Activated CD4-positive, alpha-beta memory T cell treated with anti-CD3 and anti-CD28 coated beads for 36 hours (primary cell): ENCODE data around the gene CAMTA1. TPM values are rescaled to one million over a fixed set of nuclear protein-coding genes. Genes with fewer than 3 reads are reported as not detected.

Source experiments
- CTCF ChIA-PET: fragments of 350-600 bp; sonication (Branson Sonifier 250); formaldehyde crosslinking; loops from one replicate; lab custom pipeline; 2021; ENCODE audit warnings: antibody characterized with exemption, inconsistent platforms; lab: Charles Lee
- POLR2A ChIA-PET: fragments of 350-600 bp; sonication (Branson Sonifier 250); formaldehyde crosslinking; loops from one replicate; lab custom pipeline; 2021; ENCODE audit warnings: antibody characterized with exemption; lab: Charles Lee
- DNase-seq: peaks from one replicate; pipeline ENCODE4 v3.0.0-alpha.2; 2020
- H3K27ac Mint-ChIP-seq: one replicate; pipeline ENCODE4 v1.8.0; 2021; ENCODE audit warnings: mixed read lengths
- H3K27me3 Mint-ChIP-seq: one replicate; pipeline ENCODE4 v1.8.0; 2021; ENCODE audit warnings: mixed read lengths
- H3K36me3 Mint-ChIP-seq: one replicate; pipeline ENCODE4 v1.8.0; 2021; ENCODE audit warnings: mixed read lengths
- H3K4me1 Mint-ChIP-seq: one replicate; pipeline ENCODE4 v1.8.0; 2021; ENCODE audit warnings: low read depth, mixed read lengths
- H3K4me3 Mint-ChIP-seq: one replicate; pipeline ENCODE4 v1.8.0; 2021; ENCODE audit warnings: mild to moderate bottlenecking, mixed read lengths
- H3K9me3 Mint-ChIP-seq: one replicate; pipeline ENCODE4 v1.8.0; 2021; ENCODE audit warnings: mixed read lengths
- intact Hi-C: fragments of 100-400 bp; cut with micrococcal nuclease; formaldehyde crosslinking; loops from one replicate; pipeline ENCODE4 v1.15.1; 2023
- total RNA-seq, 2 experiments: library from RNA; stranded (reverse); gene quantifications; one replicate each; pipeline ENCODE4 v1.2.3, GENCODE V29; 2021

Gene CAMTA1
- total RNA-seq, 2 experiments from 2014 or later, result 64.7 to 68.9 TPM

DNA sequence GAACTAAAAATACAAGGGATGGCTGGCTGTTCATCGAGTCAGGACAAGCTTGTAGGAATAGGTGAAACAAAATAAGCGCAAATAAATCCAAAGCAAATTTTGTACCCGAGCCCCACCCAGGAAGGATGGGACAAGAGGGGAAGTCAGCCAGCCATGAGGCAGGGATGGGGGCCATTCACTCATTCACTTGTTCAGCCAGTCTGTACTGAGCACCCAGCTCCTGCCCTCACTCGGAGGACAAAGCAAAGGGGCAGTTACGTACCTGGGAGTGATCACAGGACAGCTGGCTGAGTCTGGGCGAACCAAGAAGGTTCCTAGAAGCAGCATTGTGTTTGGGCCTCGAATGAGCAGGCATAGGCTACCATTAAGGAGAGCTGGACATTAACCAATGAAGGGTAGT lies 891.9 kb downstream of the CAMTA1 start:
- no peaks in the 10 kb centered on the region for H3K36me3 Mint-ChIP-seq
- POLR2A ChIA-PET, result no interaction called here
- no peak overlapping the region for H3K27ac Mint-ChIP-seq

GRCh38 chr1:7677815-7678214 lies 892.6 kb downstream of the CAMTA1 start:
- intact Hi-C loops, result no loop called here
- CTCF ChIA-PET, result interaction anchor here (7.0 kb wide), 1 partner anchor 9 kb away, joined by 70 read pairs; no protein-coding TSS in a partner anchor
- H3K4me3 Mint-ChIP-seq, result no peak overlapping the region
- DNase-seq, result no peak
- H3K36me3 Mint-ChIP-seq, result no peaks in the 10 kb centered on the region
- POLR2A ChIA-PET, result no interaction called here
- no peaks in the 10 kb centered on the region for H3K4me1 Mint-ChIP-seq
- no peak overlapping the region for H3K27ac Mint-ChIP-seq
- no peaks in the 10 kb centered on the region for H3K9me3 Mint-ChIP-seq
- H3K27me3 Mint-ChIP-seq, result peaks cover 3% of the 10 kb centered on the region

More for the DNA sequence above, 891.9 kb downstream of the CAMTA1 start:
- CTCF ChIA-PET, result interaction anchor here (6.2 to 7.0 kb wide), 2 partner anchors 8 to 76 kb away, joined by 52 to 70 read pairs; no protein-coding TSS in a partner anchor
- Mint-ChIP-seq H3K4me3 (no peak overlapping the region), H3K27me3 (peaks cover 3% of the 10 kb centered on the region), H3K9me3 (no peaks in the 10 kb centered on the region), H3K4me1 (no peaks in the 10 kb centered on the region)
- DNase-seq, result no peak
- intact Hi-C loops, result no loop called here

GRCh38 chr1:7678491-7679158 lies 893.4 kb downstream of the CAMTA1 start:
- no peaks in the 10 kb centered on the region for H3K9me3 Mint-ChIP-seq
- ChIA-PET CTCF (interaction anchor here (6.2 to 7.0 kb wide), 2 partner anchors 10 to 74 kb away, joined by 38 to 70 read pairs; no protein-coding TSS in a partner anchor), POLR2A (no interaction called here)
- H3K27ac Mint-ChIP-seq, result no peak overlapping the region
- no peak overlapping the region for H3K4me3 Mint-ChIP-seq
- no peaks in the 10 kb centered on the region for H3K36me3 Mint-ChIP-seq
- intact Hi-C loops, result no loop called here
- no peak for DNase-seq
- H3K4me1 Mint-ChIP-seq, result no peaks in the 10 kb centered on the region
- H3K27me3 Mint-ChIP-seq, result peaks cover 3% of the 10 kb centered on the region

DNA sequence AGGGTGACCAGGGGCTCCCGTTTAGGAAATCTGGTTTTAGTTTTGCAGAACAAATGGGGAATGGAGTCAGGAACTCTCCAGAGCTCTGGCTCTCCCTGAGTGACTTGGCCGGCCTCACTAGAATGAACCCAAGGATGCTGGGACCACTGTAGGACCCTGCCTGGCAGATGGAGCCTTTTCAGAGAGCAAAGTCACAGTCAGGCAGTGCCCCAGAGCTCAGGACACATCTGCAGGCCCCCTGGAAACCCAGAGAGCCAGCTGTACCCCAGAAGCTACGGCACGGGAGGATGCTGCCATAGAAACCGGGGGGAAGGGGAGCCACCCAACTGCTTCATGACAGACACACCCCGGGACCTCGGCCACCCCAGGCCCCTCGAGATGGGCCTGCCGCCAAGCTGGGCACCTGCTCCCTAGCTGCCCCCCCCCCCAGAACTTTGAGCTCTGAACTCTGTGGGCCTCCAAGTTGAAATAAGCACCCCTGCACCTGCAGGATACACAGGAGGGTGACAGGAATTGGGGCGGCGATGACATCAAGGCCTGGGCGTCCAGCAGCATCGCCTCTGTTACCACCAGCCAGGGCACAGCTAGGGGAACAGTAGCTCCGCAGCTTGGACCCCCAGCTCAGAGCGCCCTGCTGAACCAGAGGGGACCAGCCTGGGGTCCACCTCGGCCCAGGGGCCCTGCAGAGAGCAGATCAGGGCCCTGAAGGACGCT lies 894.1 kb downstream of the CAMTA1 start:
- intact Hi-C loops, result no loop called here
- Mint-ChIP-seq H3K4me1 (no peaks in the 10 kb centered on the region), H3K9me3 (no peaks in the 10 kb centered on the region), H3K36me3 (no peaks in the 10 kb centered on the region), H3K4me3 (no peak overlapping the region), H3K27ac (no peak overlapping the region), H3K27me3 (peaks cover 3% of the 10 kb centered on the region)
- DNase-seq, result no peak
- POLR2A ChIA-PET, result no interaction called here
- CTCF ChIA-PET, result interaction anchor here (6.2 to 7.0 kb wide), 2 partner anchors 11 to 73 kb away, joined by 38 to 70 read pairs; no protein-coding TSS in a partner anchor

- intact Hi-C loops, result no loop called here
- H3K36me3 Mint-ChIP-seq, result no peaks in the 10 kb centered on the region
- DNase-seq, result no peak
- H3K27me3 Mint-ChIP-seq, result peaks cover 3% of the 10 kb centered on the region
- CTCF ChIA-PET, result interaction anchor here (6.2 to 7.0 kb wide), 2 partner anchors 11 to 72 kb away, joined by 38 to 70 read pairs; no protein-coding TSS in a partner anchor
- no peaks in the 10 kb centered on the region for H3K4me1 Mint-ChIP-seq
- peak overlapping the region; percentile 52 for H3K4me3 Mint-ChIP-seq
- POLR2A ChIA-PET, result no interaction called here
- H3K27ac Mint-ChIP-seq, result no peak overlapping the region
- no peaks in the 10 kb centered on the region for H3K9me3 Mint-ChIP-seq
These were observed 894.6 kb downstream of the CAMTA1 start for GRCh38 chr1:7679873-7680206.

DNA sequence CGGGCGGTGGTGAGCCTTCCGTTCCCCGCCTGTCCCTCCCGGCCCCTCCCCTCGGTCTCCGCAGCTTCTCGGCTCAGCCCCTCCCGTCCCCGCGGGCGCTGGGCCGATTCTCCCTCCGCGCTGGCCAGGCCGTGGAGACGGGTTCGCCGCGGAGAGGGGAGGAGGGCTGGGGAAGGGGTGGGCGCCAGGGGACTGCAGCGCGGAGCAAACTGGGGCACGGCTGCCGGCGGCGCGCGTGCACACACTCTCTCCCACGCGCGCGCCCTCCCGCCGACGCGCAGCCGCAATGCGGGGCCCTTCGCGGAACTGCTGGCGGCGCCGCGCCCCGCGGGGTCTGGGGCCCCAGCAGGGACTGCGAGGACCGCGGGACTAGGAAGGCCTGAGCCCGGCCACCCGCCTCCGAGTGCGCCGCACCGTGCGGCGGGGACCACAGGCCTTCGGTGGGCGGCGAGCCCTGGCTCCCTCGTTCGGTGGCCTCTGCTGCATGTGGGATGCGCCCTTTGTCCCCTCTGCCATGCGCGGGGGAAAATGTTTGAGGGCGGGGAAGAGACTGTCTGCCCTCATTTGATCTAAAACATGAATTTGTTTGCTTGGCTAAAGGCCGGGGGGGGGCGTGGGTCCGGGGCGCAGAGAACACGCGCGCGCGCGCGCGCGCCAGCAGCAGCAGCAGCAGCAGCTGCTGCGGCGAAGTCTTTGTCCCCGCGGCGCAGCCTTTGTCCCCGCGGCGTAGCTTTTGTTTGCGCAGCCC lies 895.1 kb downstream of the CAMTA1 start:
- POLR2A ChIA-PET, result no interaction called here
- DNase-seq, result peak; percentile 35

GRCh38 chr1:7680955-7681268 lies 895.7 kb downstream of the CAMTA1 start:
- H3K4me3 Mint-ChIP-seq, result peak overlapping the region; percentile 67
- intact Hi-C loops, result no loop called here
- H3K9me3 Mint-ChIP-seq, result no peaks in the 10 kb centered on the region
- H3K27me3 Mint-ChIP-seq, result peaks cover 3% of the 10 kb centered on the region
- H3K27ac Mint-ChIP-seq, result no peak overlapping the region
- POLR2A ChIA-PET, result no interaction called here
- no peaks in the 10 kb centered on the region for H3K4me1 Mint-ChIP-seq
- no peaks in the 10 kb centered on the region for H3K36me3 Mint-ChIP-seq
- CTCF ChIA-PET, result interaction anchor here (6.2 to 7.0 kb wide), 2 partner anchors 12 to 71 kb away, joined by 38 to 70 read pairs; no protein-coding TSS in a partner anchor
- DNase-seq, result no peak

More for the DNA sequence above, 895.1 kb downstream of the CAMTA1 start:
- H3K27me3 Mint-ChIP-seq, result peaks cover 3% of the 10 kb centered on the region
- H3K36me3 Mint-ChIP-seq, result no peaks in the 10 kb centered on the region
- no peaks in the 10 kb centered on the region for H3K9me3 Mint-ChIP-seq
- H3K27ac Mint-ChIP-seq, result no peak overlapping the region
- intact Hi-C loops, result no loop called here
- peak overlapping the region; percentile 68 for H3K4me3 Mint-ChIP-seq
- CTCF ChIA-PET, result interaction anchor here (6.2 to 7.0 kb wide), 2 partner anchors 12 to 72 kb away, joined by 38 to 70 read pairs; no protein-coding TSS in a partner anchor
- no peaks in the 10 kb centered on the region for H3K4me1 Mint-ChIP-seq

- H3K36me3 Mint-ChIP-seq, result no peaks in the 10 kb centered on the region
- no peaks in the 10 kb centered on the region for H3K9me3 Mint-ChIP-seq
- H3K4me1 Mint-ChIP-seq, result no peaks in the 10 kb centered on the region
- POLR2A ChIA-PET, result no interaction called here
- peaks cover 3% of the 10 kb centered on the region for H3K27me3 Mint-ChIP-seq
- no peak overlapping the region for H3K27ac Mint-ChIP-seq
- peak overlapping the region; percentile 20 for H3K4me3 Mint-ChIP-seq
- CTCF ChIA-PET, result interaction anchor here (6.2 to 7.0 kb wide), 2 partner anchors 13 to 71 kb away, joined by 38 to 70 read pairs; no protein-coding TSS in a partner anchor
- no peak for DNase-seq
- intact Hi-C loops, result no loop called here
These were observed 896.1 kb downstream of the CAMTA1 start for GRCh38 chr1:7681401-7681800.

- POLR2A ChIA-PET, result interaction anchor here (0.5 kb wide), 1 partner anchor 375 kb away, joined by 3 read pairs; no protein-coding TSS in a partner anchor
- no peak for DNase-seq
- CTCF ChIA-PET, result interaction anchor here (1.1 to 6.2 kb wide), 2 partner anchors 17 to 69 kb away, joined by 3 to 38 read pairs; no protein-coding TSS in a partner anchor
- Mint-ChIP-seq H3K27ac (no peak overlapping the region), H3K36me3 (no peaks in the 10 kb centered on the region), H3K9me3 (no peaks in the 10 kb centered on the region), H3K4me1 (no peaks in the 10 kb centered on the region), H3K27me3 (peaks cover 5% of the 10 kb centered on the region), H3K4me3 (no peak overlapping the region)
- intact Hi-C loops, result no loop called here
These were observed 898.3 kb downstream of the CAMTA1 start for GRCh38 chr1:7683521-7683920.

DNA sequence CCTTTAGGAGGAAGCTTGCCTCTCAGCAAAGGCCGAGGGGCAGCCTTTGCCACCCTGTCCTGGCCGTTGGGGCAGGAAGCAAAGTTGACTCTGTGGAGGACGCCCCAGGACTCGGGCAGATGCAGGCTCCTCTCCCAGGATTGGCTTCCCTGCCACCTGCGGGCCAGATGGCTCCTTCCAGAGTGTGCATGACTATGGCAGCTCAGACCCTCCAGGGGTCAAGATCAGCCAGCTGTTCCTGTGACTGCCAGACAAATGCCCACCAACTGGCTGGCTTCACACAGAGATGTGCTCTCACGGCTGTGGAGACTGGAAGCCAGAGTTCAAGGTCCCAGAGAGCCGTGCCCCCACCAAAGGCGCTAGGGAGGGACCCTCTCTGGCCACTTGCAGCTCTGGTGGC lies 898.9 kb downstream of the CAMTA1 start:
- ChIA-PET CTCF (interaction anchor here (6.2 kb wide), 1 partner anchor 68 kb away, joined by 38 read pairs; no protein-coding TSS in a partner anchor), POLR2A (no interaction called here)
- Mint-ChIP-seq H3K27me3 (peaks cover 5% of the 10 kb centered on the region), H3K4me1 (no peaks in the 10 kb centered on the region), H3K36me3 (no peaks in the 10 kb centered on the region), H3K9me3 (no peaks in the 10 kb centered on the region), H3K27ac (no peak overlapping the region), H3K4me3 (no peak overlapping the region)
- DNase-seq, result no peak
- intact Hi-C loops, result no loop called here

DNA sequence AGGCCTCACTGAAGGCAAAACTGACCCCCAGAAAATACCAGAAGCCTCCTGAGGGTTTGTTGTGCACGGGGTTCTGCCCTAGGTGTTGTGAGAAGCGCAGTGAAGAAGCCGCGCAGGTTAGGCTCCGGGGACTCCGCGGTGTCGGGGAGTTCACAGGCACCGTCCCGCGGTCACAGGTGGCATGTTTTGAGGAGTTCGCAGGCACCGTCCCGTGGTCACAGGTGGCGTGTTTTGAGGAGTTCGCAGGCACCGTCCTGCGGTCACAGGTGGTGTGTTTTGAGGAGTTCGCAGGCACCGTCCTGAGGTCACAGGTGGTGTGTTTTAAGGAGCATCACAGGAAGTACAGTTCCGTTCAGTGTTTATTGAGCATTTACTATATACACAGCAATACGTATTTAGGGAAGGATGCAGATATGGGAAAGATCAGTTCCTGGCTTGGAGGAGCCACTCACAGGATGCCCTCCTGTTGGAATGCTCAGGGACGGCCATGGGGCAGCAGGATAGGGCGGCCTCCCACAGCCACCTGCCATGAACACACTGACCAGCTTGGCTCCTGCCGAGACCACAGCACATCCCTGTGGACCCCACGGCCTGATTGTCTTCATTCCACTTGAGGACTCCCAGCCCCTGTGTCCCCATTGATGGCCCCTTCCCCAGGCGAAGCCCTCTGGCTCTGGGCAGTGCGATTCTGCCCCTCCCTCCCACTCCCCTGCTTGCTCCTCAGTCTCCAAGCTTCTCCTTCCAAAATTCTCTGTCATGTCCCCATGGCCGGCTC lies 899.8 kb downstream of the CAMTA1 start:
- Mint-ChIP-seq H3K9me3 (no peaks in the 10 kb centered on the region), H3K36me3 (no peaks in the 10 kb centered on the region), H3K27me3 (peaks cover 3% of the 10 kb centered on the region), H3K4me1 (no peaks in the 10 kb centered on the region), H3K4me3 (no peak overlapping the region), H3K27ac (no peak overlapping the region)
- POLR2A ChIA-PET, result no interaction called here
- CTCF ChIA-PET, result interaction anchor here (0.9 kb wide), 1 partner anchor 15 kb away, joined by 3 read pairs; no protein-coding TSS in a partner anchor
- DNase-seq, result no peak
- intact Hi-C loops, result no loop called here
